Gastrocnemius medialis (tissue), 4 donors: ENCODE data around the gene CDH4.

ENCODE experiments used
- POLR2A ChIP-seq, 2 donors: fragments of 450-650 bp; IDR thresholded peaks; one replicate each; pipeline ENCODE4 v1.6.1; 2017; ENCODE audit warnings: antibody characterized with exemption in 2 of 2, mild to moderate bottlenecking in 2 of 2, moderate library complexity in 2 of 2
- TF ChIP-seq, protein P1 (sequence below), 5 experiments: fragments of 450-650 bp in 3 of 5; fragments of 200-600 bp in 2 of 5; sonication (generic) in 2 of 5; IDR thresholded peaks in 4 of 5; conservative IDR thresholded peaks in 1 of 5; 1 replicate in 4 of 5; 2 replicates in 1 of 5; pipeline ENCODE4 v1.5.1; 2016 to 2019; ENCODE audit warnings: antibody characterized with exemption in 5 of 5, mild to moderate bottlenecking in 3 of 5, moderate library complexity in 3 of 5

GRCh38 chr20:61587036-61587435, 335.0 kb downstream of the CDH4 start:
- TF ChIP-seq, protein P1, sequence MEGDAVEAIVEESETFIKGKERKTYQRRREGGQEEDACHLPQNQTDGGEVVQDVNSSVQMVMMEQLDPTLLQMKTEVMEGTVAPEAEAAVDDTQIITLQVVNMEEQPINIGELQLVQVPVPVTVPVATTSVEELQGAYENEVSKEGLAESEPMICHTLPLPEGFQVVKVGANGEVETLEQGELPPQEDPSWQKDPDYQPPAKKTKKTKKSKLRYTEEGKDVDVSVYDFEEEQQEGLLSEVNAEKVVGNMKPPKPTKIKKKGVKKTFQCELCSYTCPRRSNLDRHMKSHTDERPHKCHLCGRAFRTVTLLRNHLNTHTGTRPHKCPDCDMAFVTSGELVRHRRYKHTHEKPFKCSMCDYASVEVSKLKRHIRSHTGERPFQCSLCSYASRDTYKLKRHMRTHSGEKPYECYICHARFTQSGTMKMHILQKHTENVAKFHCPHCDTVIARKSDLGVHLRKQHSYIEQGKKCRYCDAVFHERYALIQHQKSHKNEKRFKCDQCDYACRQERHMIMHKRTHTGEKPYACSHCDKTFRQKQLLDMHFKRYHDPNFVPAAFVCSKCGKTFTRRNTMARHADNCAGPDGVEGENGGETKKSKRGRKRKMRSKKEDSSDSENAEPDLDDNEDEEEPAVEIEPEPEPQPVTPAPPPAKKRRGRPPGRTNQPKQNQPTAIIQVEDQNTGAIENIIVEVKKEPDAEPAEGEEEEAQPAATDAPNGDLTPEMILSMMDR (IDR thresholded peaks at IDR 0.05 in 4 of 5, conservative IDR thresholded peaks at IDR 0.05 in 1 of 5): no peak
- TF ChIP-seq POLR2A (IDR thresholded peaks at IDR 0.05): no peak
